Urinary bladder (tissue), 4 donors: ENCODE results near the gene FRS2. TPM values are rescaled to one million over a fixed set of nuclear protein-coding genes. Genes with fewer than 3 reads are reported as not detected.
"Not testable (repeated sequence)": the region's sequence is repeated elsewhere in the genome, so short reads cannot be mapped to it uniquely, and the experiment has no call there.

Source experiments
- DNase-seq: peaks from one replicate; pipeline ENCODE4 v3.0.0-alpha.2; 2015; ENCODE audit errors: extremely low spot score
- H3K27ac ChIP-seq: one replicate; pipeline ENCODE4 v1.5.1; 2013; ENCODE audit warnings: low read depth, mild to moderate bottlenecking, moderate library complexity
- H3K36me3 ChIP-seq: one replicate; pipeline ENCODE4 v1.6.1; 2013; ENCODE audit warnings: mild to moderate bottlenecking, moderate library complexity; ENCODE audit not compliant: insufficient read depth
- H3K4me1 ChIP-seq: one replicate; pipeline ENCODE4 v1.6.1; 2013; ENCODE audit warnings: mild to moderate bottlenecking, moderate library complexity; ENCODE audit not compliant: insufficient read depth
- H3K4me3 ChIP-seq: one replicate; pipeline ENCODE4 v1.5.1; 2013; ENCODE audit warnings: low read depth, low read length
- WGBS: extraction: QIAGEN DNeasy Blood & Tissue Kit; methylation state at CpG from one replicate; pipeline ENCODE4 v1.1.7; 2013; 5-methylcytosine and 5-hydroxymethylcytosine counted together
- polyA plus RNA-seq: library from polyadenylated mRNA; stranded (reverse); fragments of 200-250 nt; gene quantifications from one replicate; pipeline ENCODE4 v1.2.3, GENCODE V29; 2013
- total RNA-seq: library from RNA; depleted of rRNA; stranded (reverse); fragments of >200 nt; gene quantifications from one replicate; pipeline ENCODE4 v1.2.3, GENCODE V29; 2014
- donor health status: healthy with polysubstance abuse.
- donor health status: healthy.

The FRS2 gene
- total and polyA plus RNA-seq, 2 donors: 18.3 to 95.2 TPM

- no peaks in the 10 kb centered on the region for H3K4me1 ChIP-seq
- H3K36me3 ChIP-seq: peaks cover 3% of the 10 kb centered on the region
- no peak for DNase-seq
- no peak overlapping the region for H3K4me3 ChIP-seq
- no peak overlapping the region for H3K27ac ChIP-seq
Observed at GRCh38 chr12:69602954-69603353, 132.8 kb downstream of the FRS2 start.

DNA sequence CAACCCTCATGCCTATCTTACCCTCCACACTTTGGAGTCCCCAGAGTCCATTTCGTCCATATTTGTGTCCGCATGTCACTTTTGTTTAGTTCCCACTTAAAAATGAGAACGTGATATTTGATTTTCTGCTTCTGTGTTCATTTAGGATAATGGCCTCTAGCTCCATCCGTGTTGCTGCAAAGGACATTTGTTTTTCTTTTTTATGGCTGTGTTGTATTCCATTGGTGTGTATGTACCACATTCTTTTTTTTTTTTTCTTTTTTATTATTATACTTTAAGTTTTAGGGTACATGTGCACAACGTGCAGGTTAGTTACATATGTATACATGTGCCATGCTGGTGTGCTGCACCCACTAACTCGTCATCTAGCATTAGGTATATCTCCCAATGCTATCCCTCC lies 133.4 kb downstream of the FRS2 start:
- WGBS: 95% methylated on average over 5 of the region's 6 CpGs
- not testable (repeated sequence) for H3K27ac ChIP-seq, H3K4me1 ChIP-seq, H3K4me3 ChIP-seq, DNase-seq, H3K36me3 ChIP-seq

DNA sequence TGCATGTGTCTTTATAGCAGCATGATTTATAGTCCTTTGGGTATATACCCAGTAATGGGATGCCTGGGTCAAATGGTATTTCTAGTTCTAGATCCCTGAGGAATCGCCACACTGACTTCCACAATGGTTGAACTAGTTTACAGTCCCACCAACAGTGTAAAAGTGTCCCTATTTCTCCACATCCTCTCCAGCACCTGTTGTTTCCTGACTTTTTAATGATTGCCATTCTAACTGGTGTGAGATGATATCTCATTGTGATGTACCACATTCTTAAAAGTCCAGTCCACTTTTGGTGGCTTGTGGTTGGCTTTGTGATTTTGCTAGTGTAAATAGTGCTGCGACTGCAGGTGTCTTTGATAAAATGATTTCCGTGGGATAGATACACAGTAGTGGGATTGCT lies 134.1 kb downstream of the FRS2 start:
- not testable (repeated sequence) for DNase-seq, H3K4me1 ChIP-seq, H3K27ac ChIP-seq, H3K36me3 ChIP-seq, H3K4me3 ChIP-seq
- 88% methylated on average over 2 of the region's 3 CpGs for WGBS

GRCh38 chr12:69608114-69608513 lies 137.9 kb downstream of the FRS2 start:
- no peak overlapping the region for H3K4me3 ChIP-seq
- H3K4me1 ChIP-seq: no peaks in the 10 kb centered on the region
- H3K27ac ChIP-seq: no peak overlapping the region
- H3K36me3 ChIP-seq: no peaks in the 10 kb centered on the region
- 48% methylated on average over 2 of the region's 2 CpGs for WGBS
- DNase-seq: no peak

DNA sequence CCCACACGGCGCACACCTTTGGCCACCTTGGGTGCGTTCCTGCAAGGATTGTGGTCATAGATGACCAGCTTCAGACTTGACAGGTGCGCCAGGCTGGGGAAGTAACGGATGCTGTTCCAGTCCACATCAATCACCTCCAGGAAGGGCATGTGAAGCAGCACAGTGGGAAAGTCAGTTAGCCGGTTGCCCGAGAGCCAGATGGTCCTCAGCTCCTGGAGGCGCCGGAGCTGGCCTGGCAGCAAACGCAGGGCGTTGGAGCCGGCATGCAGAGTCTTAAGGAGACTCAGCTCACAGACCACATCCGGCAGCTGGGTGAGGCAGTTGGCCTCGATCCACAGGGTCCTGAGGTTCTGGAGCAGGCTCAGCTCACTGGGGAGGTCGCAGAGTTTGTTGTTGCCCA lies 139.9 kb downstream of the FRS2 start:
- 95% methylated on average over 15 of the region's 15 CpGs for WGBS
- H3K27ac ChIP-seq: no peak overlapping the region
- H3K4me3 ChIP-seq: no peak overlapping the region
- no peaks in the 10 kb centered on the region for H3K36me3 ChIP-seq
- DNase-seq: no peak
- H3K4me1 ChIP-seq: no peaks in the 10 kb centered on the region

- no peak within 1 kb of the TSS for H3K4me3 ChIP-seq
- WGBS: 94% methylated on average over 11 of the region's 11 CpGs
- no peak for DNase-seq
- H3K27ac ChIP-seq: no peak within 1 kb of the TSS
- H3K4me1 ChIP-seq: no peaks in the 10 kb centered on the region
- H3K36me3 ChIP-seq: no peaks in the 10 kb centered on the region
Observed at GRCh38 chr12:69610729-69611128, 140.5 kb downstream of the FRS2 start, which contains the start of gene LRRC10. LRRC10 (minus strand) TSS chr12:69610907; CDS start chr12:69610838, 69 bp downstream.

- no peak for DNase-seq
- no peak overlapping the region for H3K27ac ChIP-seq
- H3K36me3 ChIP-seq: no peaks in the 10 kb centered on the region
- H3K4me3 ChIP-seq: no peak overlapping the region
- H3K4me1 ChIP-seq: no peaks in the 10 kb centered on the region
Observed at GRCh38 chr12:69613351-69613750, 143.2 kb downstream of the FRS2 start.

DNA sequence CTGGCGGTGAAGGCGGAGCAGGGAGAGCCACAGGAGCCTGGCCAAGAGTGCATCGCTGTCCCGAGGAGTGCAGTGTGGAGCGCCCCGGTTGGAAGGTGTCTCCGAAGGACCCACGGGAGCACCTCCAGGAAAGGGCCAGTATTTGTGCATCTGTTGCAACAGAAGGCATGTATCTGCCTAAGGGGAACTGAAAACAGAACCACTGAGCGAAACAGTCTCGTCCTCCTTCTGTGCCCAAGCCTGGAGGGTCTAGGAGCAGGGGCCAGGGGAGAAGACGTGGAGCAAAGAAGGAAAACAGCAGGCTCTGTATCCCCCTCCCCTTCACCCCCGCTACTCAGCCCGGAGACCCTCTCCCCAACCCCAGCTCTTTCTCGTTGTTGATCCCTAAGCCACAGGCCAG lies 145.8 kb downstream of the FRS2 start:
- Histone ChIP-seq H3K36me3 (no peaks in the 10 kb centered on the region), H3K27ac (no peak overlapping the region), H3K4me1 (no peaks in the 10 kb centered on the region), H3K4me3 (no peak overlapping the region)
- WGBS: 79% methylated on average over 14 of the region's 14 CpGs
- DNase-seq: no peak

- DNase-seq: no peak
- no peaks in the 10 kb centered on the region for H3K4me1 ChIP-seq
- no peaks in the 10 kb centered on the region for H3K36me3 ChIP-seq
- 65% methylated on average over 6 of the region's 6 CpGs for WGBS
- no peak overlapping the region for H3K27ac ChIP-seq
- no peak overlapping the region for H3K4me3 ChIP-seq
Observed at GRCh38 chr12:69619050-69619449, 148.9 kb downstream of the FRS2 start.

DNA sequence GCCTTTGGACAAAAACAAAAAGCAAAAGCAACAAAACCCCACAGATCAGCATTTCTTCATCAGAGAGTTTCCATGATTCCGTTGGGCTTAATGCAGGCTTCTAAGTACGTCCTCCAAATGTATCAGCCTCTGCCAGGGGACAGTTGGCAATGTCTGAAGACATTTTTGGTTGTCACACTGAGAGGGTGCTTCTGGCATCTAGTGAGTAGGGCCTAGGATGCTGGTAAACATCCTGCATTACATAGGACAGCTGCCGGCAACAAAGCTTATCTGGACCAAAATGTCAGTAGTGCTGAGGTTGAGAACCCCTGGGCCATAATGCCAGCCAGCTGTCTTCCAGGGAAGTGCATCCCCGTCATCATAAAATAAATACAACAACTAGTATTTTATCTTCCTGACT lies 149.9 kb downstream of the FRS2 start:
- no peak for DNase-seq
- no peaks in the 10 kb centered on the region for H3K4me1 ChIP-seq
- no peak overlapping the region for H3K4me3 ChIP-seq
- 48% methylated on average over 4 of the region's 4 CpGs for whole genome bisulfite sequencing
- no peaks in the 10 kb centered on the region for H3K36me3 ChIP-seq
- no peak overlapping the region for H3K27ac ChIP-seq

DNA sequence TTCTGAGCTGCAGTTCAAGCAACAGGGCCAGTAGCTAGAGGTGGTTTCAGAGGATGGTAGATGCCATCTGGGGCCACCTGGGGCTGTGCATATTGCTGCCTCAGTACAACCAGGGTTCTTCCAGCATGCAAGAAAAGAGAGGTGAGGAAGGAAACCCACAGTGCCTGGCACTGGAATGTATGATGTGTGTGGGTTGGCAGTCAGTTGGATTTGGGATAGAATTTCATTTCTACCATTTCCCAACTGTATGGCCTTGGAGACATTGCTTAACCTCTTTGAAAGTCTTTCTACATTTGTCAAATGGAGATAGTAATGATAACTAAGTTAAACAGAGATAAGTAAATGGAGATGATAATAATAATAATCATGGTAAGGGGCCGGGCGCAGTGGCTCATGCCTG lies 150.7 kb downstream of the FRS2 start:
- 63% methylated on average over 2 of the region's 2 CpGs for WGBS
- Histone ChIP-seq H3K4me1 (no peaks in the 10 kb centered on the region), H3K27ac (no peak overlapping the region), H3K36me3 (no peaks in the 10 kb centered on the region), H3K4me3 (no peak overlapping the region)
- DNase-seq: no peak

- H3K36me3 ChIP-seq: no peaks in the 10 kb centered on the region
- no peak overlapping the region for H3K27ac ChIP-seq
- no peak for DNase-seq
- no peak overlapping the region for H3K4me3 ChIP-seq
- no peaks in the 10 kb centered on the region for H3K4me1 ChIP-seq
- 88% methylated on average over 2 of the region's 2 CpGs for WGBS
Observed at GRCh38 chr12:69621551-69621950, 151.4 kb downstream of the FRS2 start.

- Histone ChIP-seq H3K27ac (no peak overlapping the region), H3K36me3 (no peaks in the 10 kb centered on the region), H3K4me1 (no peaks in the 10 kb centered on the region), H3K4me3 (no peak overlapping the region)
- 35% methylated on average over 13 of the region's 13 CpGs for WGBS
- no peak for DNase-seq
Observed at GRCh38 chr12:69623970-69624369, 153.8 kb downstream of the FRS2 start.

- DNase-seq: no peak
- Histone ChIP-seq H3K4me1 (no peaks in the 10 kb centered on the region), H3K36me3 (no peaks in the 10 kb centered on the region), H3K4me3 (no peak overlapping the region), H3K27ac (no peak overlapping the region)
- 87% methylated on average over 8 of the region's 8 CpGs for WGBS
Observed at GRCh38 chr12:69627501-69627900, 157.3 kb downstream of the FRS2 start.
